Right lobe of liver (tissue), 6 donors: ENCODE results near the gene GFRA1. TPM values are rescaled to one million over a fixed set of nuclear protein-coding genes. Genes with fewer than 3 reads are reported as not detected.

Experiments used
- ATAC-seq, 4 donors: fragments of 200-7000 bp; cut with Tn5 transposase; one replicate each; pipeline ENCODE4 v1.9.1; 2020; ENCODE audit warnings: mild to moderate bottlenecking in 4 of 4, moderate library complexity in 4 of 4
- DNase-seq, 3 donors: peaks; one replicate each; pipeline ENCODE4 v3.0.0-alpha.2; 2020
- H3K27ac ChIP-seq, 3 donors: fragments of 200-600 bp; one replicate each; pipeline ENCODE4 v1.8.0; 2022
- H3K27me3 ChIP-seq, 2 donors: fragments of 200-600 bp; one replicate each; pipeline ENCODE4 v1.8.0; 2022
- H3K36me3 ChIP-seq, 4 donors: fragments of 200-600 bp; sonication (generic) in 1 of 4; one replicate each; pipeline versions ENCODE4 v1.5.1 to v1.8.0; 2017 to 2022; ENCODE audit warnings: control low read depth in 1 of 4
- H3K4me1 ChIP-seq, 4 donors: fragments of 200-600 bp; sonication (generic) in 1 of 4; one replicate each; pipeline versions ENCODE4 v1.5.1 to v1.8.0; 2017 to 2022; ENCODE audit warnings: control low read depth in 1 of 4
- H3K4me3 ChIP-seq, 3 donors: fragments of 200-600 bp; one replicate each; pipeline ENCODE4 v1.8.0; 2022
- H3K9me3 ChIP-seq, 4 donors: fragments of 200-600 bp; sonication (generic) in 1 of 4; one replicate each; pipeline versions ENCODE4 v1.5.1 to v1.8.0; 2017 to 2022; ENCODE audit warnings: control low read depth in 1 of 4
- CTCF ChIP-seq, 4 donors: fragments of 200-600 bp in 3 of 4; fragments of 450-650 bp in 1 of 4; IDR thresholded peaks; one replicate each; pipeline versions ENCODE4 v1.5.1 to v1.8.0; 2016 to 2022; ENCODE audit warnings: antibody characterized with exemption in 4 of 4, mild to moderate bottlenecking in 2 of 4
- POLR2A ChIP-seq: fragments of 450-650 bp; IDR thresholded peaks from one replicate; pipeline ENCODE4 v1.6.1; 2017; ENCODE audit warnings: antibody characterized with exemption, mild to moderate bottlenecking
- WGBS: methylation state at CpG from one replicate; pipeline ENCODE4 v1.1.6; 2018; ENCODE audit warnings: low coverage, low lambda C conversion rate; ENCODE audit not compliant: insufficient coverage; ENCODE audit errors: missing lambda C conversion rate; 5-methylcytosine and 5-hydroxymethylcytosine counted together
- intact Hi-C, 2 donors: fragments of 100-400 bp; cut with DNase I; formaldehyde crosslinking; loops; one replicate each; pipeline versions ENCODE4 v1.11.2 to v1.14.1; 2022
- total RNA-seq, 6 experiments: library from RNA; depleted of rRNA in 2 of 6; stranded (reverse); fragments of >200 nt in 2 of 6; fragmentation: NEBNext Ultra II Directional in 3 of 6; extraction: Animal tissue kit (Norgen Biotek cat#: 25700) in 3 of 6; gene quantifications; one replicate each; pipeline versions ENCODE4 v1.1.0 to v1.2.4, GENCODE V29; 2016 to 2023
- donor health status: DM: no; HTN: yes; CAD: no.
- donor health status: DM: no; HTN: no; CAD: no.
- donor health status: DM: no; HTN: no; CAD: no.
- donor health status: DM: no; HTN: yes; CAD: no.
- donor health status: DM: no; HTN: yes; CAD: no.

GFRA1 gene
- total RNA-seq, 6 experiments from 2014 or later, result 17.9 to 67.8 (median 42.8) TPM

GRCh38 chr10:116026315-116026714 is 246.7 kb downstream of the GFRA1 start:
- ATAC-seq (peak; percentile 80 to 92 (median 84)), DNase-seq (peak in 1 of 3 donors; percentile 38)
- H3K4me1 ChIP-seq, result peaks cover 0 to 19% (median 8%) of the 10 kb centered on the region in 4 donors
- intact Hi-C loops, result no loop called here
- peak; percentile 54 to 57 (median 56) for TF ChIP-seq CTCF (IDR thresholded peaks at IDR 0.05)
- no peak for TF ChIP-seq POLR2A
- no peaks in the 10 kb centered on the region for H3K27me3 ChIP-seq
- no peaks in the 10 kb centered on the region for H3K9me3 ChIP-seq
- WGBS, result 75% methylated on average over 1 of the region's 1 CpG
- H3K36me3 ChIP-seq, result no peaks in the 10 kb centered on the region
- no peak overlapping the region for H3K27ac ChIP-seq
- no peak overlapping the region for H3K4me3 ChIP-seq

GRCh38 chr10:116024271-116024878 is 248.6 kb downstream of the GFRA1 start:
- Histone ChIP-seq H3K36me3 (no peaks in the 10 kb centered on the region), H3K4me1 (peaks cover 0 to 19% (median 8%) of the 10 kb centered on the region in 4 donors), H3K27me3 (no peaks in the 10 kb centered on the region), H3K9me3 (no peaks in the 10 kb centered on the region), H3K4me3 (no peak overlapping the region), H3K27ac (no peak overlapping the region)
- intact Hi-C loops, result no loop called here
- TF ChIP-seq POLR2A, result no peak
- TF ChIP-seq CTCF (IDR thresholded peaks at IDR 0.05), result no peak
- 67% methylated on average over 2 of the region's 3 CpGs for WGBS
- peak; percentile 18 to 65 (median 40) for ATAC-seq
- no peak for DNase-seq

DNA sequence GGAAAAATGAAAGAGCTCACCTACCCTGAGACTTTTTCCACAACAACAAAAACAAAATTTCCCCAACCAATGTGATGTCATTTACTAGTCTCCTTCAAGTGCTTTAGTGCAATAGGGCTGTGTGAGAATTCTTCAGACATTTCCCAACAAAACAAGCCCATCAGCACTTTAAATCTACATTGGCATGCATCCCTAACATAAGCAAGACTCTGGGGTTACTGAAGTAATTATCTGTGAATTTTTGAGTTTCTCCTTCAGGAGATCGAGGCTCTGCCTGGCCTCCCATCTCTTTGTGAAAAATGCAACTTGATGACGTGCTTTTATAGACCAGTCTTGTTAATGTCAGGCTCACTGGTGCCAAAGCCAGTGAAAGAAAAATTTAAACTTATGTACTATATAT is 255.6 kb downstream of the GFRA1 start:
- Histone ChIP-seq H3K4me3 (no peak overlapping the region), H3K4me1 (no peaks in the 10 kb centered on the region), H3K36me3 (no peaks in the 10 kb centered on the region), H3K27me3 (no peaks in the 10 kb centered on the region), H3K27ac (no peak overlapping the region), H3K9me3 (no peaks in the 10 kb centered on the region)
- WGBS, result 60% methylated on average over 2 of the region's 2 CpGs
- intact Hi-C loops, result no loop called here
- ATAC-seq, result no peak
- TF ChIP-seq POLR2A (no peak), CTCF (IDR thresholded peaks at IDR 0.05) (no peak)
- DNase-seq, result no peak

GRCh38 chr10:116015583-116016333 is 257.2 kb downstream of the GFRA1 start:
- intact Hi-C loops, result no loop called here
- no peak for DNase-seq
- TF ChIP-seq POLR2A, result no peak
- TF ChIP-seq CTCF (IDR thresholded peaks at IDR 0.05), result no peak
- Histone ChIP-seq H3K9me3 (no peaks in the 10 kb centered on the region), H3K36me3 (no peaks in the 10 kb centered on the region), H3K27ac (no peak overlapping the region), H3K27me3 (no peaks in the 10 kb centered on the region), H3K4me1 (no peaks in the 10 kb centered on the region), H3K4me3 (no peak overlapping the region)
- no peak for ATAC-seq
- WGBS, result 60% methylated on average over 6 of the region's 7 CpGs
